Stimulated activated CD4-positive, alpha-beta T cell treated with anti-CD3 and anti-CD28 coated beads, Interleukin-2, amount 100 ng/mL, for 4 hours (primary cell): Measurements from ENCODE around the gene SLC45A2.
"Not testable (repeated sequence)": the region's sequence is repeated elsewhere in the genome, so short reads cannot be mapped to it uniquely, and the experiment has no call there.

Experiments
- DNase-seq: peaks from one replicate; pipeline ENCODE4 v3.0.0-alpha.2; 2020; ENCODE audit warnings: low read depth

Gene SLC45A2, protein sequence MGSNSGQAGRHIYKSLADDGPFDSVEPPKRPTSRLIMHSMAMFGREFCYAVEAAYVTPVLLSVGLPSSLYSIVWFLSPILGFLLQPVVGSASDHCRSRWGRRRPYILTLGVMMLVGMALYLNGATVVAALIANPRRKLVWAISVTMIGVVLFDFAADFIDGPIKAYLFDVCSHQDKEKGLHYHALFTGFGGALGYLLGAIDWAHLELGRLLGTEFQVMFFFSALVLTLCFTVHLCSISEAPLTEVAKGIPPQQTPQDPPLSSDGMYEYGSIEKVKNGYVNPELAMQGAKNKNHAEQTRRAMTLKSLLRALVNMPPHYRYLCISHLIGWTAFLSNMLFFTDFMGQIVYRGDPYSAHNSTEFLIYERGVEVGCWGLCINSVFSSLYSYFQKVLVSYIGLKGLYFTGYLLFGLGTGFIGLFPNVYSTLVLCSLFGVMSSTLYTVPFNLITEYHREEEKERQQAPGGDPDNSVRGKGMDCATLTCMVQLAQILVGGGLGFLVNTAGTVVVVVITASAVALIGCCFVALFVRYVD

DNA sequence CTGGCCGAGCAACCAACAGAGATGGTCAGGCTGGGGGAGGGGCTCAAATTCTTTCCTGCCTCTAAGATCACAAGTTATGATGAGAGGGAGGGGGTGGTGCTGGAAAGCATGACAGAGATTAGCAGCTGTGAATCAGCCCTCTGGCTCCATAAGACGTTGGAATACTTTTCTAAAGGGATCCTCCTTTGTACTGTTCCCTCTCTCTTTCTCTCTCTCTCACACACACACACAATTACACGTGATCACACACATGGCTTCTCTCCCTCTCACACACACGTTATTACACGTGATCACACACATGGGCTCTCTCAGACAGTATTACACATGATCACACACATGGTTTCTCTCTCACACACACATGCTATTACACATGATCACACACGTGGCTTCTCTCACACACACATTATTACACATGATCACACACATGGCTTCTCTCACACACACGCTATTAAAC is at the start of gene SLC45A2:
SLC45A2 (minus strand) TSS at position 23 of the 454 bp plus-strand sequence. CDS start 110 bp downstream, outside the sequence.
- DNase-seq, result no peak

DNA sequence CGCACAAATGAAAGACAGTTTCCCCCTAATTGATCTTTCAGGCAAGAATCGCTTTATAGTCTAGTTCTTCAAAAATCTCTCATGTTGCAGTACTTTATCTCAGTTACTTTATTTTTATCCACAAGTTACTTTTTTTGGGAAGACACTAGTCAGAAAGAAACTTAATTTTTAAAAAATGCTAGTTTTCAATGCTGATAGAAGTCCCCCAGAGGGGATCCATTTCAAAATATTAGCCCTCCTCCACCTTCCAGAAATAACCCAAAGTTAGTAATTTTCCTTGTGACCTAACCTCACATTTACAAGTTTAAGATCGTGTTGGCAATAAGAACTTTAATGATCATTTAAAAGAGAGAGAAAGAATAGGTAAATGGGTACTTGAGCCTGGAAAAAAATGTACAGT is 47.5 kb upstream of the SLC45A2 start:
- DNase-seq, result no peak

DNA sequence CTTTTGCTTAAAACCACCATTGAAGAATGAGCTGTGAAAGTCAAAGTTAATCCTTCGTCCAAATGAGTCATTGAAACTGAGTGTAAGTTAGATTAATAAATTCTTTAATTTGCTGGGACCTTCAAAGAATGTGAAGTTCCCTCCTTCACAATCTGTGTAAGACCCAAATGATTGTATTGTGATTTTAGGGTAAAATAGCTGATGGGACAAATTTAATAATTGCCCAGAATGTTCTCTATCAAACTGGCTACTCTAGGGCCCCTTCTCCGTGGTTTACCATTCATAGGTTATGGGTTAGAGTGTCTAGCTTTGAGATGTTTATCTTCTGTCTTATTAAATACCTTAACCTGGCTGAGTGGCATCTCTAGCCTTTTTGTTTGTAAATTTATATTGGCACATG is 46.6 kb upstream of the SLC45A2 start:
- no peak for DNase-seq

- not testable (repeated sequence) for DNase-seq
These were observed 46.1 kb upstream of the SLC45A2 start for GRCh38 chr5:34030585-34030984.

DNA sequence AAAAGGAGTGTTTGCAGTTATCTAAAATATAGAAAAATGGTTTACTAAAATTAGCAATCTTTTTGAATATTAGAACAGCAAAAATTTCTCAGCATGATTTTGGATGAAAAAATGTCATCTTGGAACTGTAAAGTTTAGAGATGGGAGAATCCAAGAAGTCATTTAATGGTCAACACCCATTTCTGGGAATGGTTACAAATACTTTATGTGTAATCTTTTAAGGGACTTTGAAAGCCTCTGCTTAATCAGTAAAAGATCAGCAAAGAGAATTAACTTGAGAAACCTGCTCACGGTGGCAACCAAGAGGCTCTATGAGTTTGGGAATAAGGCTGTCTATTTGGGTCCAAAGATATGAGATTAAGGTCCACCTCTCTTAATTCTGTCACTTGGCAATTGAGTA is 45.6 kb upstream of the SLC45A2 start:
- DNase-seq, result no peak

- DNase-seq, result no peak
These were observed 43.9 kb upstream of the SLC45A2 start for GRCh38 chr5:34028349-34028748.

GRCh38 chr5:34026089-34026761 is 41.7 kb upstream of the SLC45A2 start:
- no peak for DNase-seq

GRCh38 chr5:34022121-34022705 is 37.7 kb upstream of the SLC45A2 start:
- no peak for DNase-seq

- no peak for DNase-seq
These were observed 36.8 kb upstream of the SLC45A2 start for GRCh38 chr5:34021334-34021733.

GRCh38 chr5:34020726-34021125 is 36.2 kb upstream of the SLC45A2 start:
- DNase-seq, result no peak

- DNase-seq, result no peak
These were observed 32.8 kb upstream of the SLC45A2 start for GRCh38 chr5:34017254-34017653.

DNA sequence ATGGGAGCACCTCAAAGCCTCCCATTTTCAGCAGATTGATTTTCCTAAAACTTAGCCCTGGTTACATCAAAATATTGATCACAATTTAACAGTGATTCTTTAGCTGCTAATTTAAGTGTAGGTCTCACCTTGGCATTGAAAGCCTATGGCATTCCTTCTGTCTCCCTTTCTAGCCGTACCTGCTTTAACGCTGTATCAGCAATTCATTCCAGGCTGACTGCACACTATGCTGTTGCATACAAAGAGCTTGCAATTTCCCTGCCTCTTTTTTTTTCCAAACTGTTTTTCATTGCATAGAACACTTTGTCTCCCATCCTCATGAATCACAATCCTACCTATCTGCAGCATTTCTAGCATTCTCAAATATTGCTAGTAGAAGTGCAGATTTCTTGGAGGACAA is 32.3 kb upstream of the SLC45A2 start:
- DNase-seq, result no peak

DNA sequence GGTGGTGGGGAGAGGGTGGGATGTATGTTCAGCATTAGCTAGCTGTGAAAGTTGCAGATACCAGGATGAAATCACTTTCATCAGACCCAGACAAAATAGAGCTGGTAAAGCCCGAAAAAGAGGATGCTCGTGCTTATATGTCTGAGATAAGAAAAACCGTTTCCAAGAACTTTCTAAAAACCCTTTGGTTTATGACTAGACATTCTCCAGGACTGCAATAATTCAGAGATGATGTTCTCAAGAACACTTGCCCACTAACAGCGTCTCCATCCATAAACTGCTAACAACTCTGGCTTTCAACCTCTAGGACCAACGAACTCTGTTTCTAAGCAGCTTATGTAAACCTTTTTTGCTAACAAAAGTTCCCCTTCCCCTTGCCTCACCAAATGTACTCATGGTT is 31.7 kb upstream of the SLC45A2 start:
- no peak for DNase-seq

DNA sequence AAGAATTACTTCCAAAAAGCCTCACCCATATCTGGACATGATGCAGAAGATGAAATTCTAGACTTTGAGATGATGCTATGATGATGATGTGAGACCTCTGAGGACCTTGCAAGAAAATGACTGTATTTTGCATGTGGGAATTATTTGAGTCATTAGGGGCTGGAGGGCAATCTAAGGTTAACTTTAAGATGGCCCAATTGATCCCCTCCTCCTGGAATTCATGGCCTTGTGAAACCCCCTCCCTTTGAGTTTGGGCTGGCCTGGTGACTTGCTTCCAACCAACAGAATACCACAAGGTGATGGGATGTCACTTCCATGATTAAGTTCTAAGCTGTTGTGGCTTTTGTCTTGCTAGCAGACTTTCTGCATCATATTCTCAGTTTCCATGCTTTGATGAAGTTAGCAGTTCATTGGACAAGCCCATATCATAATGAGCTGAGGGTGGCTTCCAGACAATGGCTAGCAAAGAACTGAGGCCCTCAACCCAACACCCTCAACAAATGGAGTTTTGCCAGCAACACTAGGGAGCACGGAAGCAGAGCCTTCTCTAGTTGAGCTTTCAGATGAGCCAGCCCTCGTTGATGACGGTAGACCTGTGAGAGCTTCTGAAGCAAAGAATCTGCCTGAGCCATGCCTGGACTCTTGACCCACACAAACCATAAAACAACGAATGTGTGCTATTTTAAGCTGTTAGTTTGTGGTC is 30.8 kb upstream of the SLC45A2 start:
- no peak for DNase-seq

- no peak for DNase-seq
These were observed 30.1 kb upstream of the SLC45A2 start for GRCh38 chr5:34014626-34015025.

DNA sequence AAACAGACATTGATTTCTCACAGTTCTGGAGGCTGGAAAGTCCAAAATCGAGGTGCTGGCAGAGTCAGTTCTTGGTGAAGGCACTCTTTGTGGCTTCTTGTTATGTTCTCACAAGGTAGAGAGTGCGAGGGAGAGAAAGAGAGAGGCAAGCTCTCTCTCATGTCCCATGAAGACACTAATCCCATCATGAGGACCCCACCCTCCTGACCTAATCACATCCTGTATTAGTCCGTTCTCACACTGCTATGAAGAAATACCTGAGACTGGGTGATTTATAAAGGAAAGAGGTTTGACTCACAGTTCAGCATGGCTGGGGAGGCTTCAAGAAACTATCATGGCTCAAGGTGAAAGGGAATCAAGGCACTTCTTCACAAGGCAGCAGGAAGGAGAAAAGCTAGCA is 29.1 kb upstream of the SLC45A2 start:
- DNase-seq, result no peak

GRCh38 chr5:34012791-34013190 is 28.3 kb upstream of the SLC45A2 start:
- DNase-seq, result no peak

- DNase-seq, result no peak
These were observed 27.0 kb upstream of the SLC45A2 start for GRCh38 chr5:34011536-34011935.

DNA sequence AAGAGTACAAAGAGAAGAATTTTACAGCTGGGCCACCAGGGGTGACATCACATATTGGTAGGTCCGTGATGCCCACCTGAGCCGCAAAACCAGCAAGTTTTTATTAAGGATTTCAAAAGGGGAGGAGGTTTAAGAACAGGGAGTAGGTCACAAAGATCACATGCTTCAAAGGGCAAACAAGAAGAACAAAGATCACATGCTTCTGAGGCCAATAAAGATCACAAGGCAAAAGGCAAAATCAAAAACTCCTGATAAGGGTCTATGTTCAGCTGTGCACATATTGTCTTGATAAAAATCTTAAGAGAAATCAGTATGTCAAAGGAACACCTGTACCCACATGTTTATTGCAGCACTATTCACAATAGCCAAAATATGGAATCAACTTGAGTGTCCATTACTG is 25.7 kb upstream of the SLC45A2 start:
- DNase-seq, result not testable (repeated sequence)

DNA sequence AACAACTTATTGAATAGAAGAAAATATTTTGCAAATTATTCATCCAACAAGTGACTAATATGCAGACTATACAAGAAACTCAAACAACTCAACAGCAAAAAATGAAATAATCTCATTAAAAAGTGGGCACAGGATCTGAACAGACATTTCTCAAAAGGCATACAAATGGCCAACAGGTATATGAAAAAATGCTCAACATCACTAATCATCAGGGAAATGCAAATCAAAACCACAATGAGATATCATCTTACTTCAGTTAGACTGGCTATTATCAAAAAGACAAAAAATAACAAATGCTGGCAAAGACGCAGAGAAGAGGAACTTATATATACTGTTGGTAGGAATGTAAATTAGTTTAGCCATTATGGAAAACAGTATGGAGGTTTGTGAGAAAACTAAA is 25.1 kb upstream of the SLC45A2 start:
- DNase-seq, result no peak

DNA sequence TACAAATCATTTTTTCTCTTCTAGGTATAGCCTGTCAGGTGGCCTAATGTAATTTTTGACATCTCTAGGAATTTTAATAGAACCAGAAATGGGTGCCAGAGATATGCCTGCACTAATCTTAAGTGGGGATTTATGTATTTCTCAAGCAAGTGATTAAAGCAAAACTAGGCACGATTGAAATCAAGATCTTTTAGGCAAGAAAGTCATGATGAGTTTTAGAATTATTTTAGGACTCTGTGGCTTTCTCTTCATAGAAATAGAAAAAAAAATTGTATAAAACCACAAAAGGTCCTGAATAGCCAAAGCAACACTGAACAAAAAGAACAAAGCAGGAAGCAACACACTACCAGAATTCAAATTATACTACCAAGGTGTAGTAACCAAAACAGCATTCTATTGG is 24.3 kb upstream of the SLC45A2 start:
- DNase-seq, result no peak
